A549 (cell line): ENCODE data around the gene MTFP1. TPM values are rescaled to one million over a fixed set of nuclear protein-coding genes. Genes with fewer than 3 reads are reported as not detected.
A peak's percentile ranks its signal among the peaks of the same experiment; 100 is the strongest.

Experiments
- ATAC-seq, 2 experiments: fragments of 200-7000 bp in 1 of 2; fragments of >200 bp in 1 of 2; cut with Nextera tagmentation in 1 of 2; cut with Tn5 transposase in 1 of 2; 3 replicates each; pipeline versions ENCODE4 v1.8.0 to v1.9.1; 2018 to 2020; ENCODE audit warnings: mild to moderate bottlenecking in 1 of 2, moderate library complexity in 1 of 2
- CTCF ChIA-PET: fragments of 300-600 bp; sonication (Branson Sonifier 250); formaldehyde crosslinking; extraction: SDS; loops from one replicate; lab custom pipeline; 2021; ENCODE audit warnings: antibody characterized with exemption, inconsistent platforms; lab: Yijun Ruan, JAX
- POLR2A ChIA-PET: fragments of 350-600 bp; formaldehyde crosslinking; extraction: SDS; loops from one replicate; lab custom pipeline; 2021; ENCODE audit warnings: antibody characterized with exemption, inconsistent platforms; lab: Yijun Ruan, JAX
- DNase-seq, 2 experiments: peaks; one replicate each; pipeline versions ENCODE4 v3.0.0 to v3.0.0-alpha.2; 2011 to 2016; ENCODE audit warnings: low read depth in 1 of 2, low spot score in 1 of 2
- FAIRE-seq: peaks from 2 replicates; lab custom pipeline; 2011; peaks lifted over from hg19 to GRCh38; lab: Jason Lieb, UNC
- H3K27ac ChIP-seq, 2 experiments: fragments of >200 bp; sonication (Bioruptor Twin); formaldehyde crosslinking; 3 replicates each; pipeline ENCODE4 v1.5.1; 2016 to 2017
- H3K4me1 ChIP-seq: fragments of >200 bp; sonication (Bioruptor Twin); formaldehyde crosslinking; 3 replicates; pipeline ENCODE4 v1.6.1; 2016
- H3K4me2 ChIP-seq: fragments of >200 bp; sonication (Bioruptor Twin); formaldehyde crosslinking; 3 replicates; pipeline ENCODE4 v1.6.1; 2016
- H3K4me3 ChIP-seq: fragments of >200 bp; sonication (Bioruptor Twin); formaldehyde crosslinking; 3 replicates; pipeline ENCODE4 v1.5.1; 2016
- H3K9me3 ChIP-seq: fragments of >200 bp; sonication (Bioruptor Twin); formaldehyde crosslinking; 3 replicates; pipeline ENCODE4 v1.6.1; 2016
- BCL3 ChIP-seq: fragments of >200 bp; sonication (Bioruptor Twin); formaldehyde crosslinking; IDR thresholded peaks from 3 replicates; pipeline ENCODE4 v1.6.1; 2016
- BHLHE40 ChIP-seq: IDR thresholded peaks from 2 replicates; pipeline ENCODE4 v1.6.1; 2012; ENCODE audit warnings: low read depth, low read length, inconsistent platforms
- CBX2 ChIP-seq: fragments of 200-600 bp; sonication (generic); IDR thresholded peaks from 2 replicates; pipeline ENCODE4 v1.6.1; 2016; ENCODE audit warnings: low read depth, mild to moderate bottlenecking, borderline replicate concordance
- CHD2 ChIP-seq: fragments of 150-350 bp; IDR thresholded peaks from 2 replicates; pipeline ENCODE4 v1.6.1; 2014; ENCODE audit warnings: low read length; ENCODE audit not compliant: partially characterized antibody
- E2F6 ChIP-seq: IDR thresholded peaks from 2 replicates; pipeline ENCODE4 v1.6.1; 2012; ENCODE audit warnings: low read depth, borderline replicate concordance
- EHF ChIP-seq: fragments of 250-450 bp; sonication (Bioruptor Pico); IDR thresholded peaks from 2 replicates; pipeline ENCODE4 v1.5.0; 2020; ENCODE audit warnings: mild to moderate bottlenecking
- HDAC2 ChIP-seq: fragments of 200-600 bp; sonication (generic); IDR thresholded peaks from 2 replicates; pipeline ENCODE4 v1.6.1; 2016
- HEYL ChIP-seq: fragments of 250-450 bp; sonication (Bioruptor Pico); IDR thresholded peaks from 2 replicates; pipeline ENCODE4 v1.8.0; 2021; ENCODE audit warnings: mild to moderate bottlenecking, moderate library complexity
- HOXA7 ChIP-seq: fragments of 250-450 bp; sonication (Bioruptor Pico); IDR thresholded peaks from 2 replicates; pipeline ENCODE4 v1.5.0; 2020; ENCODE audit warnings: mild to moderate bottlenecking, moderate library complexity
- JUN ChIP-seq, 2 experiments: fragments of >200 bp; sonication (Bioruptor Twin); formaldehyde crosslinking; IDR thresholded peaks; 2 replicates in 1 of 2; 3 replicates in 1 of 2; pipeline ENCODE4 v1.6.1; 2016 to 2017
- KDM1A ChIP-seq: fragments of 200-600 bp; sonication (generic); IDR thresholded peaks from 2 replicates; pipeline ENCODE4 v1.6.1; 2016; ENCODE audit warnings: low read depth, mild to moderate bottlenecking
- KDM5A ChIP-seq: fragments of 200-600 bp; sonication (generic); IDR thresholded peaks from 2 replicates; pipeline ENCODE4 v1.6.1; 2016; ENCODE audit warnings: antibody characterized with exemption, mild to moderate bottlenecking
- MAFK ChIP-seq: fragments of 450-650 bp; IDR thresholded peaks from 2 replicates; pipeline ENCODE4 v1.6.1; 2014; ENCODE audit not compliant: partially characterized antibody
- MAZ ChIP-seq: fragments of 150-350 bp; IDR thresholded peaks from 2 replicates; pipeline ENCODE4 v1.6.1; 2014; ENCODE audit warnings: antibody characterized with exemption, low read depth, low read length, borderline replicate concordance
- NPAS2 ChIP-seq: fragments of 250-450 bp; sonication (Bioruptor Pico); IDR thresholded peaks from 2 replicates; pipeline ENCODE4 v1.8.0; 2022; ENCODE audit warnings: mild to moderate bottlenecking, moderate library complexity, borderline replicate concordance
- NR3C1 ChIP-seq: fragments of >200 bp; sonication (Bioruptor Twin); formaldehyde crosslinking; IDR thresholded peaks from 3 replicates; pipeline ENCODE4 v1.6.1; 2017
- PHF8 ChIP-seq: fragments of 200-600 bp; sonication (generic); IDR thresholded peaks from 2 replicates; pipeline ENCODE4 v1.6.1; 2016; ENCODE audit warnings: low read depth, mild to moderate bottlenecking, antibody characterized with exemption, moderate library complexity, borderline replicate concordance
- POLR2AphosphoS2 ChIP-seq: conservative IDR thresholded peaks from 2 replicates; pipeline ENCODE4 v1.6.1; 2012; ENCODE audit warnings: low read length, improper control_type of control experiment, inconsistent platforms
- RAD21 ChIP-seq, 2 experiments: fragments of >200 bp in 1 of 2; sonication (Bioruptor Twin) in 1 of 2; formaldehyde crosslinking in 1 of 2; IDR thresholded peaks in 1 of 2; conservative IDR thresholded peaks in 1 of 2; 2 replicates in 1 of 2; 3 replicates in 1 of 2; pipeline ENCODE4 v1.6.1; 2012 to 2018; ENCODE audit warnings: inconsistent platforms in 1 of 2
- RARB ChIP-seq: fragments of 250-450 bp; sonication (Bioruptor Pico); IDR thresholded peaks from 2 replicates; pipeline ENCODE4 v1.8.0; 2021; ENCODE audit warnings: mild to moderate bottlenecking, moderate library complexity
- RCOR1 ChIP-seq: fragments of 150-350 bp; IDR thresholded peaks from 2 replicates; pipeline ENCODE4 v1.6.1; 2014; ENCODE audit warnings: antibody characterized with exemption, low read length, low read depth
- RFX5 ChIP-seq: fragments of 450-650 bp; IDR thresholded peaks from 2 replicates; pipeline ENCODE4 v1.7.1; 2014; ENCODE audit warnings: antibody characterized with exemption, mild to moderate bottlenecking, moderate library complexity
- TFCP2L1 ChIP-seq: fragments of 250-450 bp; sonication (Bioruptor Pico); IDR thresholded peaks from 2 replicates; pipeline ENCODE4 v1.5.0; 2021; ENCODE audit warnings: mild to moderate bottlenecking
- TP53 ChIP-seq: fragments of 250-450 bp; sonication (Bioruptor Pico); IDR thresholded peaks from 2 replicates; pipeline ENCODE4 v1.5.0; 2021; ENCODE audit warnings: mild to moderate bottlenecking, moderate library complexity
- USF2 ChIP-seq: fragments of 450-650 bp; IDR thresholded peaks from 2 replicates; pipeline ENCODE4 v1.6.1; 2014; ENCODE audit warnings: antibody characterized with exemption
- ZFP36 ChIP-seq: fragments of 450-650 bp; IDR thresholded peaks from 2 replicates; pipeline ENCODE4 v1.6.1; 2014; ENCODE audit warnings: borderline replicate concordance; ENCODE audit not compliant: partially characterized antibody
- ZNF302 ChIP-seq: fragments of 250-450 bp; sonication (Bioruptor Pico); IDR thresholded peaks from 2 replicates; pipeline ENCODE4 v1.9.0; 2021; ENCODE audit warnings: inconsistent platforms, mild to moderate bottlenecking, moderate library complexity
- ZSCAN20 ChIP-seq: fragments of 250-450 bp; sonication (Bioruptor Pico); IDR thresholded peaks from 2 replicates; pipeline ENCODE4 v1.8.0; 2022; ENCODE audit warnings: mild to moderate bottlenecking, moderate library complexity
- WGBS: methylation state at CpG from one replicate; pipeline ENCODE4 v1.1.6; 2017; ENCODE audit errors: missing lambda C conversion rate; 5-methylcytosine and 5-hydroxymethylcytosine counted together
- polyA plus RNA-seq, 4 experiments: library from polyadenylated mRNA; depleted of rRNA in 3 of 4; stranded (reverse); fragments of >200 nt; fragmentation: RNase III in 1 of 4; extraction: RNeasy Plus Mini Kit Qiagen cat#74134 plus additional on column Dnase treatment in 1 of 4; gene quantifications; 2 replicates in 3 of 4; 3 replicates in 1 of 4; pipeline ENCODE4 v1.2.3, GENCODE V29; 2011 to 2017
- TF ChIP-seq, protein P1 (sequence below): fragments of 250-450 bp; sonication (Bioruptor Pico); IDR thresholded peaks from 2 replicates; pipeline ENCODE4 v1.5.0; 2020; ENCODE audit warnings: low read depth, mild to moderate bottlenecking, moderate library complexity
- TF ChIP-seq, protein P2 (sequence below): IDR thresholded peaks from 2 replicates; pipeline ENCODE4 v1.6.1; 2012
- TF ChIP-seq, protein P3 (sequence below): fragments of >200 bp; sonication (Bioruptor Twin); formaldehyde crosslinking; IDR thresholded peaks from 3 replicates; pipeline ENCODE4 v1.5.1; 2016
- TF ChIP-seq, protein P4 (sequence below): fragments of 250-450 bp; sonication (Bioruptor Pico); IDR thresholded peaks from 2 replicates; pipeline ENCODE4 v1.5.0; 2021; ENCODE audit warnings: mild to moderate bottlenecking, moderate library complexity, borderline replicate concordance
- TF ChIP-seq, protein P5 (sequence below): IDR thresholded peaks from 2 replicates; pipeline ENCODE4 v1.6.1; 2012

The MTFP1 gene
- polyA plus RNA-seq, 2 of the 4 experiments (the other 2 are of a cell fraction), result 23.8 to 52.0 TPM

- ChIA-PET CTCF (interaction anchor here (0.6 to 3.9 kb wide), 11 partner anchors 14 to 178 kb away, joined by 3 to 17 read pairs (median 5); partner anchors contain the start of genes CASTOR1 and RNF215), POLR2A (interaction anchor here (1.0 to 3.1 kb wide), 10 partner anchors 11 to 227 kb away, joined by 3 to 12 read pairs (median 4); partner anchors contain the start of genes CASTOR1, CCDC157, RNF215 and SEC14L2)
- Histone ChIP-seq H3K9me3 (no peaks in the 10 kb centered on the region), H3K4me1 (peaks cover 45% of the 10 kb centered on the region), H3K4me2 (peak overlapping the region; percentile 90), H3K4me3 (peak overlapping the region; percentile 68), H3K27ac (peak overlapping the region; percentile 97)
- peak; percentile 95 to 99 for DNase-seq
- FAIRE-seq, result no peak
- 7% methylated on average over 23 of the region's 31 CpGs for WGBS
- peak; percentile 79 to 86 for ATAC-seq
- TF ChIP-seq TP53 (CRISPR knock-in tag) (no peak), RAD21 (conservative IDR thresholded peaks at IDR 0.05 in 1 of 2, IDR thresholded peaks at IDR 0.05 in 1 of 2) (no peak), BHLHE40 (peak; percentile 83), NPAS2 (CRISPR knock-in tag) (no peak), ZNF302 (CRISPR knock-in tag) (no peak), MAFK (no peak), USF2 (peak; percentile 92), KDM5A (no peak), CBX2 (no peak), HOXA7 (CRISPR knock-in tag) (0 out of 2 replicates have a peak, but pooled peaks have one; percentile 25), RARB (no peak), MAZ (no peak), JUN (IDR thresholded peaks at IDR 0.05) (peak in 1 of 2 experiments; percentile 69; a peak in 1 of 5 replicates), TFCP2L1 (no peak), RCOR1 (no peak), NR3C1 (no peak), EHF (no peak), PHF8 (no peak), HDAC2 (no peak), CHD2 (no peak), KDM1A (no peak), ZFP36 (no peak), POLR2AphosphoS2 (no peak), BCL3 (no peak), HEYL (CRISPR knock-in tag) (no peak), RFX5 (no peak), ZSCAN20 (CRISPR knock-in tag) (no peak), E2F6 (no peak; the same call in 1 of the 2 replicates)
- TF ChIP-seq, protein P1, sequence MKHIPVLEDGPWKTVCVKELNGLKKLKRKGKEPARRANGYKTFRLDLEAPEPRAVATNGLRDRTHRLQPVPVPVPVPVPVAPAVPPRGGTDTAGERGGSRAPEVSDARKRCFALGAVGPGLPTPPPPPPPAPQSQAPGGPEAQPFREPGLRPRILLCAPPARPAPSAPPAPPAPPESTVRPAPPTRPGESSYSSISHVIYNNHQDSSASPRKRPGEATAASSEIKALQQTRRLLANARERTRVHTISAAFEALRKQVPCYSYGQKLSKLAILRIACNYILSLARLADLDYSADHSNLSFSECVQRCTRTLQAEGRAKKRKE (CRISPR knock-in tag), result no peak
- TF ChIP-seq, protein P2, sequence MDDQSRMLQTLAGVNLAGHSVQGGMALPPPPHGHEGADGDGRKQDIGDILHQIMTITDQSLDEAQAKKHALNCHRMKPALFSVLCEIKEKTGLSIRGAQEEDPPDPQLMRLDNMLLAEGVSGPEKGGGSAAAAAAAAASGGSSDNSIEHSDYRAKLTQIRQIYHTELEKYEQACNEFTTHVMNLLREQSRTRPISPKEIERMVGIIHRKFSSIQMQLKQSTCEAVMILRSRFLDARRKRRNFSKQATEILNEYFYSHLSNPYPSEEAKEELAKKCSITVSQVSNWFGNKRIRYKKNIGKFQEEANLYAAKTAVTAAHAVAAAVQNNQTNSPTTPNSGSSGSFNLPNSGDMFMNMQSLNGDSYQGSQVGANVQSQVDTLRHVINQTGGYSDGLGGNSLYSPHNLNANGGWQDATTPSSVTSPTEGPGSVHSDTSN, result no peak; the same call in none of the 2 replicates
- TF ChIP-seq, protein P3, sequence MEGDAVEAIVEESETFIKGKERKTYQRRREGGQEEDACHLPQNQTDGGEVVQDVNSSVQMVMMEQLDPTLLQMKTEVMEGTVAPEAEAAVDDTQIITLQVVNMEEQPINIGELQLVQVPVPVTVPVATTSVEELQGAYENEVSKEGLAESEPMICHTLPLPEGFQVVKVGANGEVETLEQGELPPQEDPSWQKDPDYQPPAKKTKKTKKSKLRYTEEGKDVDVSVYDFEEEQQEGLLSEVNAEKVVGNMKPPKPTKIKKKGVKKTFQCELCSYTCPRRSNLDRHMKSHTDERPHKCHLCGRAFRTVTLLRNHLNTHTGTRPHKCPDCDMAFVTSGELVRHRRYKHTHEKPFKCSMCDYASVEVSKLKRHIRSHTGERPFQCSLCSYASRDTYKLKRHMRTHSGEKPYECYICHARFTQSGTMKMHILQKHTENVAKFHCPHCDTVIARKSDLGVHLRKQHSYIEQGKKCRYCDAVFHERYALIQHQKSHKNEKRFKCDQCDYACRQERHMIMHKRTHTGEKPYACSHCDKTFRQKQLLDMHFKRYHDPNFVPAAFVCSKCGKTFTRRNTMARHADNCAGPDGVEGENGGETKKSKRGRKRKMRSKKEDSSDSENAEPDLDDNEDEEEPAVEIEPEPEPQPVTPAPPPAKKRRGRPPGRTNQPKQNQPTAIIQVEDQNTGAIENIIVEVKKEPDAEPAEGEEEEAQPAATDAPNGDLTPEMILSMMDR, result no peak
- TF ChIP-seq, protein P4, sequence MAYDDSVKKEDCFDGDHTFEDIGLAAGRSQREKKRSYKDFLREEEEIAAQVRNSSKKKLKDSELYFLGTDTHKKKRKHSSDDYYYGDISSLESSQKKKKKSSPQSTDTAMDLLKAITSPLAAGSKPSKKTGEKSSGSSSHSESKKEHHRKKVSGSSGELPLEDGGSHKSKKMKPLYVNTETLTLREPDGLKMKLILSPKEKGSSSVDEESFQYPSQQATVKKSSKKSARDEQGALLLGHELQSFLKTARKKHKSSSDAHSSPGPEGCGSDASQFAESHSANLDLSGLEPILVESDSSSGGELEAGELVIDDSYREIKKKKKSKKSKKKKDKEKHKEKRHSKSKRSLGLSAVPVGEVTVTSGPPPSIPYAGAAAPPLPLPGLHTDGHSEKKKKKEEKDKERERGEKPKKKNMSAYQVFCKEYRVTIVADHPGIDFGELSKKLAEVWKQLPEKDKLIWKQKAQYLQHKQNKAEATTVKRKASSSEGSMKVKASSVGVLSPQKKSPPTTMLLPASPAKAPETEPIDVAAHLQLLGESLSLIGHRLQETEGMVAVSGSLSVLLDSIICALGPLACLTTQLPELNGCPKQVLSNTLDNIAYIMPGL (CRISPR knock-in tag), result no peak
- TF ChIP-seq, protein P5, sequence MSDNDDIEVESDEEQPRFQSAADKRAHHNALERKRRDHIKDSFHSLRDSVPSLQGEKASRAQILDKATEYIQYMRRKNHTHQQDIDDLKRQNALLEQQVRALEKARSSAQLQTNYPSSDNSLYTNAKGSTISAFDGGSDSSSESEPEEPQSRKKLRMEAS, result peak; percentile 84
These were observed 1.5 kb upstream of the MTFP1 start for GRCh38 chr22:30423959-30424533.
